ENCODE measurements around the gene SRPK2.
"Not testable (repeated sequence)": the region's sequence is repeated elsewhere in the genome, so short reads cannot be mapped to it uniquely, and the experiment has no call there.

The SRPK2 gene

DNA sequence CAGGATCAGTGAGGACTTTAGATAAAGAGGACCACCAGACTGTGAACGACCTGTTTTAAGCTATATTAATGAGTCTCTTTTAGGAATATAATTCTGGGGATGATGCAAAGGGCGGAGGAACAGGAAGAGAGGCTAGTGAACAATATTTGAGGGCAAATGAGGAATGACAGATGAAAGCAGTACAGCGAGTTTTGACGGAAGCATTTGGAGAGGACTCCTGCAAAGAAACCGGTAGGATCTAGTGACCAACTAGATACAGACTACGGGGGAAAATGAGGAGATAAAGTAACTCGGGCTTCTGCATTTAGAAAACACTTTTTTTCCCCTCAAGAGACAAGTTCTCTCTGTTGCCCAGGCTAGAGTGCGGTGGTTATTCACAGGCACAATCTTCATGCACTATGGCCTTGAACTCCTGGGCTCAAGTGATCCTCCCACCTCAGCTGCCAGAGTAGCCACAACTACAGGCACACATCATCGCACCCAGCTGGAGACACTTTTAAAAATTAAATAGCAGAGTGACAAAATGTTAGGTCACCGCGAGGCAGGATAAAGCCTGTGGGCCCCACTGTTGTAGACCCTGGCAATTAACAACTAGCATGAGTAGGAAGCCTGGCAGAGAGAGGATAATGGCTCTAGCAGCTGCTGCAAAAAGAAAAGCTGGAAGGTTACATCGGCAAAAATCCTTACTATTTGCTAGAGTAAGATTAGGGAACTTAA is 143.2 kb downstream of the SRPK2 start:
- no peak for DNase-seq (ENCODE audit: low read depth)
- H3K4me3 ChIP-seq (ENCODE audit: control insufficient read depth, low read depth, low read length): no peak overlapping the region
- TF ChIP-seq, protein P1, sequence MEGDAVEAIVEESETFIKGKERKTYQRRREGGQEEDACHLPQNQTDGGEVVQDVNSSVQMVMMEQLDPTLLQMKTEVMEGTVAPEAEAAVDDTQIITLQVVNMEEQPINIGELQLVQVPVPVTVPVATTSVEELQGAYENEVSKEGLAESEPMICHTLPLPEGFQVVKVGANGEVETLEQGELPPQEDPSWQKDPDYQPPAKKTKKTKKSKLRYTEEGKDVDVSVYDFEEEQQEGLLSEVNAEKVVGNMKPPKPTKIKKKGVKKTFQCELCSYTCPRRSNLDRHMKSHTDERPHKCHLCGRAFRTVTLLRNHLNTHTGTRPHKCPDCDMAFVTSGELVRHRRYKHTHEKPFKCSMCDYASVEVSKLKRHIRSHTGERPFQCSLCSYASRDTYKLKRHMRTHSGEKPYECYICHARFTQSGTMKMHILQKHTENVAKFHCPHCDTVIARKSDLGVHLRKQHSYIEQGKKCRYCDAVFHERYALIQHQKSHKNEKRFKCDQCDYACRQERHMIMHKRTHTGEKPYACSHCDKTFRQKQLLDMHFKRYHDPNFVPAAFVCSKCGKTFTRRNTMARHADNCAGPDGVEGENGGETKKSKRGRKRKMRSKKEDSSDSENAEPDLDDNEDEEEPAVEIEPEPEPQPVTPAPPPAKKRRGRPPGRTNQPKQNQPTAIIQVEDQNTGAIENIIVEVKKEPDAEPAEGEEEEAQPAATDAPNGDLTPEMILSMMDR (conservative IDR thresholded peaks at IDR 0.05; ENCODE audit: control insufficient read depth, insufficient read depth, low read depth, low read length): no peak

DNA sequence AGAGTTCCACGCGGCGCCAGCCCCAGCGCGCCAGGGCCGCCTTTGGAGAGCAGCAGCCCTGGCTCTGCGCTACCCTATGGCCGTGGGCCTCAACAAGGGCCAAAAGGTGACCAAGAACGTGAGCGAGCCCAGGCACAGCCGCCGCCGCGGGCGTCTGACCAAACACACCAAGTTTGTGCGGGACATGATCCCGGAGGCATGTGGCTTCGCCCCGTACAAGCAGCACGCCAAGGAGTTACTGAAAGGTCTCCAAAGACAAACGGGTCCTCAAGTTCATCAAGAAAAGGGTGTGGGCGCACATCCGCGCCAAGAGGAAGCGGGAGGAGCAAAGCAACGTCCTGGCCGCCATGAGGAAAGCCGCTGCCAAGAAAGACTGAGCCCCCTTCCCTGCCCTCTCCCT is 144.1 kb downstream of the SRPK2 start:
- H3K4me3 ChIP-seq (ENCODE audit: control insufficient read depth, low read depth, low read length): no peak overlapping the region
- DNase-seq (ENCODE audit: low read depth): no peak
- TF ChIP-seq, protein P1 (conservative IDR thresholded peaks at IDR 0.05; ENCODE audit: control insufficient read depth, insufficient read depth, low read depth, low read length): no peak

DNA sequence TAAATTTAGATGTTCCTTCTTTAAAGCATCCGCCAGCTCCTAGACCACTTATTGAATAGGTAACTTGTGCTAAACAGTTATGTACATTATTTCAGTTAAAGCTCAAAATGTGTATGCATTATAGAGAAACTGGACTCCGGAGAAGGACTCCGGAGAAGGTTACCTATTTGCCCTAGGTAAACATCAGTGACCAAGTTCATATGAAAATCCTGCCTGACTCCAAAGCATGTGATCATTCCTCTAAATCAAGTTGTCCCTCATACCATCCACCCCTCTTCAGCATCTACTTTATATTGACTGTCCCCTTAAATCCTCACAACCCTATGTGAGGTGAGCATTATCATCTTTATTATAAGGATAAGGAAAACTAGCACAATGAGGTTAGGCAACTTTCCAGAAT is 147.5 kb downstream of the SRPK2 start:
- DNase-seq (ENCODE audit: low read depth): no peak
- TF ChIP-seq, protein P1 (conservative IDR thresholded peaks at IDR 0.05; ENCODE audit: control insufficient read depth, insufficient read depth, low read depth, low read length): no peak

DNA sequence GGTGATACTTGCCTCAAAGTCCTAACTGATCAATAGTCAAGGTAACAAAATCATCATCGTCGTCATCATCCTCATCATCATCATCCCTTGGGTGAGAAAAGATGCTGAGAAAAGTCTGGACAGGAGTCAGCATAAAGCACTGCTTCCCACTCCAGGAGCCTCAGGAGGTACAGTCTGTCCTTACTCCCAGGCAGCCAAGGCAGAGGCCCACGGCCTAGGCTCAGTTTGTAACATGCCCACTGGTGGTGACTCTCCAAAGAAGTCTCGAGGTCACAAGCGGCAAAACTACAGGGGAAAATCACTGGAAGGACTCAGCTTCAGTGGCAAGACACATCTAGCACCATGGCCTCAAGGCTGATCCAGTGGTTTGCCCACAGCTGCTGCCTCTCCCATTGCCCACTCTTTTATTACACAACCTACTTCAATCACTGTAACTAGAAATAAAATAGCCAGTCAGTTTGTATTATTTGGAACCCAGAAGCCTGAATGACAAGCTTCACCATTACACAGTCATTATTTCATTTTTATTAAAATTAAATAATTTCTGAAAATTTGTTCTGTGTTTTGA is 150.4 kb downstream of the SRPK2 start:
- DNase-seq (ENCODE audit: low read depth): no peak
- TF ChIP-seq, protein P1 (conservative IDR thresholded peaks at IDR 0.05; ENCODE audit: control insufficient read depth, insufficient read depth, low read depth, low read length): no peak
- no peak overlapping the region for H3K4me3 ChIP-seq (ENCODE audit: control insufficient read depth, low read depth, low read length)

More for the DNA sequence above, 147.5 kb downstream of the SRPK2 start:
- no peak overlapping the region for H3K4me3 ChIP-seq (ENCODE audit: control insufficient read depth, low read depth, low read length)

DNA sequence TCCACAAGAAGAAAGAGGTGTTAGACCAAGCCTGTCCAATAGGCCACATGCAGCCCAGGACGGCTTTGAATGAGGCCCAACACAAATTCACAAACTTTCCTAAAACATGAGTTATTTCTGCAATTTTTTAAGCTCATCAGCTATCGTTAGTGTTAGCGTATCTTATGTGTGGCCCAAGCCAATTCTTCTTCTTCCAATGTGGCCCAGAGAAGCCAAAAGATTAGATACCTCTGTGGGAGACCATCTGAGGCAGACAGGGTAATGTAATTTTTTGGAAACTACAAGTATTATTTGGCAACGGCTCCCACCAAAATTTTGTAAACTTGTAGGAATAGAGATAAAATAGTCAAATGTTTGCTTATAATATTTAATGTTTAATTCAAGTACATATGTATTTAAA is 153.8 kb downstream of the SRPK2 start:
- no peak overlapping the region for H3K4me3 ChIP-seq (ENCODE audit: control insufficient read depth, low read depth, low read length)
- TF ChIP-seq, protein P1 (conservative IDR thresholded peaks at IDR 0.05; ENCODE audit: control insufficient read depth, insufficient read depth, low read depth, low read length): no peak
- DNase-seq (ENCODE audit: low read depth): no peak

DNA sequence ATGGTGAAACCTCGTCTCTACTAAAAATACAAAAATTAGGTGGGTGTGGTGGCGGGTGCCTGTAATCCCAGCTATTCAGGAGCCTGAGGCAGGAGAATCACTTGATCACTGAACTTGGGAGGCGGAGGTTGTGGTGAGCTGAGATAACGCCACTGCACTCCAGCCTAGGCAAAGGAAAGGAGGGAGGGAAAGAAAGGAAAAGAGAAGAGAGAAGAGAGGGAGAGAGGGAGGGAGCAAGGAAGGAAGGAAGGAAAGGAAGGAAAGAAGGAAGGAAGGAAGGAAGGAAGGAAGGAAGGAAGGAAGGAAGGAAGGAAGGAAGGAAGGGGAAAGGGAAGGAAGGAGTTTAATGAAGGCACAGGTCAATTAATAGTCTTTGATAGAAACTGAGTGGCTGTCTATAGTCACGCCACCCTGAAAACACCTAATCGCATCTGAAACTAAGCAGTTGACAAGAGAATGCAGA is 155.9 kb downstream of the SRPK2 start:
- not testable (repeated sequence) for H3K4me3 ChIP-seq (ENCODE audit: control insufficient read depth, low read depth, low read length)

DNA sequence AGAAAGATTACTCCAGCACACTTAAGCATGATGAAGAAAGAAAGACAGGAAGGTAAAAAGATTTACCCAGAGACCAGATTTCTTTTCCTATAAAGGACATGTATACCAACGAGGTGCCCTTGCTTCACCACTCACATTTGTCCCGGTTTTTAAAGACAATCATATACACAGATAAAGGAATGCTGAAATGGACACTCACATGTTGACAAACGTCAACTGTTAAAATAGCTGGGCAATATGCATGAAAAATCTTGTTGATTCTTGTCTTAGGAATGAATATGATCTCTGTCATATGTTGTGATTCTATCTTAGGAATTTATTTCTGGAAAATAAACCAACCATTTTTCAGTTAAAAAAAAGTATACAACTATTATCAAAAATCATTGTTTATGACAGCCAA is 158.2 kb downstream of the SRPK2 start:
- no peak for DNase-seq (ENCODE audit: low read depth)
- no peak overlapping the region for H3K4me3 ChIP-seq (ENCODE audit: control insufficient read depth, low read depth, low read length)
- TF ChIP-seq, protein P1 (conservative IDR thresholded peaks at IDR 0.05; ENCODE audit: control insufficient read depth, insufficient read depth, low read depth, low read length): no peak

More for the DNA sequence above, 155.9 kb downstream of the SRPK2 start:
- DNase-seq (ENCODE audit: low read depth): not testable (repeated sequence)
